ENCODE measurements around the gene LRRC26.

Gene LRRC26

GRCh38 chr9:137147091-137147792, 22.6 kb downstream of the LRRC26 start:
- no peak for TF ChIP-seq PKNOX1 (IDR thresholded peaks at IDR 0.05)
- TF ChIP-seq ARNT (IDR thresholded peaks at IDR 0.05) = no peak
- no peak for TF ChIP-seq SP1 (IDR thresholded peaks at IDR 0.05)
- no peak for TF ChIP-seq ZNF384 (IDR thresholded peaks at IDR 0.05)
- no peak for TF ChIP-seq L3MBTL2 (conservative IDR thresholded peaks at IDR 0.05)
- no peak for TF ChIP-seq FOXM1 (IDR thresholded peaks at IDR 0.05; ENCODE audit: borderline replicate concordance)
- TF ChIP-seq NFRKB (IDR thresholded peaks at IDR 0.05) = no peak
- no peak for TF ChIP-seq HDGF (IDR thresholded peaks at IDR 0.05; ENCODE audit: borderline replicate concordance)
- TF ChIP-seq BHLHE40 (IDR thresholded peaks at IDR 0.05; ENCODE audit: borderline replicate concordance) = no peak
- TF ChIP-seq LEF1 (IDR thresholded peaks at IDR 0.05; ENCODE audit: borderline replicate concordance) = no peak
- TF ChIP-seq TARDBP (IDR thresholded peaks at IDR 0.05) = no peak
- TF ChIP-seq FOXA1 (IDR thresholded peaks at IDR 0.05) = no peak
- no peak for TF ChIP-seq SUZ12 (IDR thresholded peaks at IDR 0.05)
- no peak for TF ChIP-seq CTBP1 (IDR thresholded peaks at IDR 0.05; ENCODE audit: borderline replicate concordance)
- no peak for TF ChIP-seq ELF4 (IDR thresholded peaks at IDR 0.05)
- TF ChIP-seq FOXK2 (IDR thresholded peaks at IDR 0.05) = no peak
- ChIA-PET CTCF (no interaction called here), POLR2A (interaction anchor here (2.5 kb wide), 1 partner anchor 17 kb away, joined by 9 read pairs; no protein-coding TSS in a partner anchor)
- no peak for DNase-seq (ENCODE audit: extremely low spot score)

- DNase-seq (ENCODE audit: extremely low spot score) = no peak
- ChIA-PET CTCF (no interaction called here), POLR2A (interaction anchor here (2.5 kb wide), 1 partner anchor 16 kb away, joined by 9 read pairs; no protein-coding TSS in a partner anchor)
- TF ChIP-seq FOXK2 (IDR thresholded peaks at IDR 0.05) = no peak
- no peak for TF ChIP-seq ZNF384 (IDR thresholded peaks at IDR 0.05)
- TF ChIP-seq L3MBTL2 (conservative IDR thresholded peaks at IDR 0.05) = no peak
- TF ChIP-seq PKNOX1 (IDR thresholded peaks at IDR 0.05) = no peak
- TF ChIP-seq SUZ12 (IDR thresholded peaks at IDR 0.05) = no peak
- no peak for TF ChIP-seq BHLHE40 (IDR thresholded peaks at IDR 0.05; ENCODE audit: borderline replicate concordance)
- TF ChIP-seq NFRKB (IDR thresholded peaks at IDR 0.05) = no peak
- TF ChIP-seq CTBP1 (IDR thresholded peaks at IDR 0.05; ENCODE audit: borderline replicate concordance) = no peak
- TF ChIP-seq ELF4 (IDR thresholded peaks at IDR 0.05) = no peak
- TF ChIP-seq FOXM1 (IDR thresholded peaks at IDR 0.05; ENCODE audit: borderline replicate concordance) = no peak
- no peak for TF ChIP-seq HDGF (IDR thresholded peaks at IDR 0.05; ENCODE audit: borderline replicate concordance)
- TF ChIP-seq TARDBP (IDR thresholded peaks at IDR 0.05) = no peak
- TF ChIP-seq SP1 (IDR thresholded peaks at IDR 0.05) = no peak
- no peak for TF ChIP-seq FOXA1 (IDR thresholded peaks at IDR 0.05)
- TF ChIP-seq LEF1 (IDR thresholded peaks at IDR 0.05; ENCODE audit: borderline replicate concordance) = no peak
Observed at GRCh38 chr9:137146527-137146918, 23.3 kb downstream of the LRRC26 start.

- DNase-seq (ENCODE audit: extremely low spot score) = no peak
- POLR2A ChIA-PET = interaction anchor here (2.5 kb wide), 1 partner anchor 16 kb away, joined by 9 read pairs; no protein-coding TSS in a partner anchor
Observed at GRCh38 chr9:137145731-137146526, 23.9 kb downstream of the LRRC26 start.

GRCh38 chr9:137143459-137143858, 26.4 kb downstream of the LRRC26 start:
- CTCF ChIA-PET = no interaction called here
- no peak for DNase-seq (ENCODE audit: extremely low spot score)
- POLR2A ChIA-PET = no interaction called here
- no peak for TF ChIP-seq PKNOX1 (IDR thresholded peaks at IDR 0.05)
- no peak for TF ChIP-seq LEF1 (IDR thresholded peaks at IDR 0.05; ENCODE audit: borderline replicate concordance)
- TF ChIP-seq L3MBTL2 (conservative IDR thresholded peaks at IDR 0.05) = no peak
- TF ChIP-seq NFRKB (IDR thresholded peaks at IDR 0.05) = no peak
- no peak for TF ChIP-seq TARDBP (IDR thresholded peaks at IDR 0.05)
- TF ChIP-seq FOXA1 (IDR thresholded peaks at IDR 0.05) = no peak
- TF ChIP-seq BHLHE40 (IDR thresholded peaks at IDR 0.05; ENCODE audit: borderline replicate concordance) = no peak
- no peak for TF ChIP-seq ARNT (IDR thresholded peaks at IDR 0.05)
- no peak for TF ChIP-seq FOXM1 (IDR thresholded peaks at IDR 0.05; ENCODE audit: borderline replicate concordance)
- TF ChIP-seq HDGF (IDR thresholded peaks at IDR 0.05; ENCODE audit: borderline replicate concordance) = no peak
- TF ChIP-seq ELF4 (IDR thresholded peaks at IDR 0.05) = no peak
- TF ChIP-seq SUZ12 (IDR thresholded peaks at IDR 0.05) = no peak
- TF ChIP-seq CTBP1 (IDR thresholded peaks at IDR 0.05; ENCODE audit: borderline replicate concordance) = no peak
- TF ChIP-seq ZNF384 (IDR thresholded peaks at IDR 0.05) = no peak
- TF ChIP-seq SP1 (IDR thresholded peaks at IDR 0.05) = no peak
- no peak for TF ChIP-seq FOXK2 (IDR thresholded peaks at IDR 0.05)

More at GRCh38 chr9:137145731-137146526, 23.9 kb downstream of the LRRC26 start:
- CTCF ChIA-PET = no interaction called here
- TF ChIP-seq FOXM1 (IDR thresholded peaks at IDR 0.05; ENCODE audit: borderline replicate concordance) (no peak), NFRKB (IDR thresholded peaks at IDR 0.05) (no peak), HDGF (IDR thresholded peaks at IDR 0.05; ENCODE audit: borderline replicate concordance) (no peak), FOXK2 (IDR thresholded peaks at IDR 0.05) (no peak), TARDBP (IDR thresholded peaks at IDR 0.05) (no peak), FOXA1 (IDR thresholded peaks at IDR 0.05) (no peak), SP1 (IDR thresholded peaks at IDR 0.05) (no peak), CTBP1 (IDR thresholded peaks at IDR 0.05; ENCODE audit: borderline replicate concordance) (no peak), PKNOX1 (IDR thresholded peaks at IDR 0.05) (no peak), ELF4 (IDR thresholded peaks at IDR 0.05) (no peak), BHLHE40 (IDR thresholded peaks at IDR 0.05; ENCODE audit: borderline replicate concordance) (no peak), L3MBTL2 (conservative IDR thresholded peaks at IDR 0.05) (no peak), LEF1 (IDR thresholded peaks at IDR 0.05; ENCODE audit: borderline replicate concordance) (no peak), ARNT (IDR thresholded peaks at IDR 0.05) (no peak), ZNF384 (IDR thresholded peaks at IDR 0.05) (no peak), SUZ12 (IDR thresholded peaks at IDR 0.05) (no peak)
